GM21529 (cell line): ENCODE results near the gene ZNF282.
"Not testable (repeated sequence)": the region's sequence is repeated elsewhere in the genome, so short reads cannot be mapped to it uniquely, and the experiment has no call there.

Source experiments
- ATAC-seq: cut with Tn5 transposase; IDR thresholded peaks from one replicate; pipeline ENCODE4 v1.9.1; 2021; ENCODE audit not compliant: unreplicated experiment

The ZNF282 gene

GRCh38 chr7:149223176-149223575, 27.8 kb downstream of the ZNF282 start:
- ATAC-seq: no peak

GRCh38 chr7:149223761-149224160, 28.4 kb downstream of the ZNF282 start:
- ATAC-seq: no peak

- ATAC-seq: no peak
These were observed 29.0 kb downstream of the ZNF282 start for GRCh38 chr7:149224352-149224751.

GRCh38 chr7:149225106-149225505, 29.8 kb downstream of the ZNF282 start:
- ATAC-seq: no peak

- ATAC-seq: no peak
These were observed 30.3 kb downstream of the ZNF282 start for GRCh38 chr7:149225656-149226055.

- ATAC-seq: not testable (repeated sequence)
These were observed 31.0 kb downstream of the ZNF282 start for GRCh38 chr7:149226366-149226765.

- ATAC-seq: no peak
These were observed 31.6 kb downstream of the ZNF282 start for GRCh38 chr7:149226840-149227494.

- ATAC-seq: no peak
These were observed 33.6 kb downstream of the ZNF282 start for GRCh38 chr7:149228831-149229471.

- ATAC-seq: no peak
These were observed 34.2 kb downstream of the ZNF282 start for GRCh38 chr7:149229526-149229925.

GRCh38 chr7:149232362-149232761, 37.0 kb downstream of the ZNF282 start:
- no peak for ATAC-seq

GRCh38 chr7:149233655-149234204, 38.4 kb downstream of the ZNF282 start:
- ATAC-seq: not testable (repeated sequence)

- no peak for ATAC-seq
These were observed 42.2 kb downstream of the ZNF282 start for GRCh38 chr7:149237502-149237901.

- ATAC-seq: no peak
These were observed 42.7 kb downstream of the ZNF282 start for GRCh38 chr7:149238051-149238450.

GRCh38 chr7:149239345-149240143, 44.2 kb downstream of the ZNF282 start, which contains the start of gene ZNF212:
TSS of gene ZNF212 (plus strand) at chr7:149239651. CDS start at chr7:149239779, 128 bp downstream.
- peak; percentile 98 for ATAC-seq

GRCh38 chr7:149240637-149241036, 45.3 kb downstream of the ZNF282 start:
- ATAC-seq: no peak

GRCh38 chr7:149241696-149242095, 46.4 kb downstream of the ZNF282 start:
- ATAC-seq: no peak

GRCh38 chr7:149245244-149245643, 49.9 kb downstream of the ZNF282 start:
- peak; percentile 55 for ATAC-seq

GRCh38 chr7:149245744-149246143, 50.4 kb downstream of the ZNF282 start:
- ATAC-seq: peak; percentile 39

GRCh38 chr7:149248777-149249176, 53.4 kb downstream of the ZNF282 start:
- ATAC-seq: peak; percentile 56

GRCh38 chr7:149250151-149250550, 54.8 kb downstream of the ZNF282 start:
- not testable (repeated sequence) for ATAC-seq

- not testable (repeated sequence) for ATAC-seq
These were observed 56.2 kb downstream of the ZNF282 start for GRCh38 chr7:149251518-149251917.
